SK-N-SH treated with all-trans-retinoic acid at 6 μM for 48 hours (cell line): ENCODE data around the gene SDC4.

ENCODE experiments used
- ATAC-seq: fragments of 200-7000 bp; cut with Tn5 transposase; 3 replicates; pipeline ENCODE4 v1.9.1; 2020; ENCODE audit warnings: mild to moderate bottlenecking, moderate library complexity
- ARNTL ChIP-seq: fragments of 450-650 bp; formaldehyde crosslinking; IDR thresholded peaks from 2 replicates; pipeline ENCODE4 v1.5.0; 2020; ENCODE audit warnings: low read depth, mild to moderate bottlenecking, moderate library complexity, borderline replicate concordance
- CSDC2 ChIP-seq: fragments of 250-450 bp; sonication (Bioruptor Pico); IDR thresholded peaks from 2 replicates; pipeline ENCODE4 v1.5.0; 2020; ENCODE audit warnings: mild to moderate bottlenecking, moderate library complexity
- GLIS3 ChIP-seq: fragments of 250-450 bp; sonication (Bioruptor Pico); IDR thresholded peaks from 2 replicates; pipeline ENCODE4 v1.5.0; 2020; ENCODE audit warnings: mild to moderate bottlenecking, moderate library complexity
- ISL1 ChIP-seq: fragments of 250-450 bp; sonication (Bioruptor Pico); IDR thresholded peaks from 2 replicates; pipeline ENCODE4 v2.1.2; 2022; ENCODE audit warnings: mild to moderate bottlenecking, moderate library complexity
- PPARA ChIP-seq: fragments of 250-450 bp; sonication (Bioruptor Pico); IDR thresholded peaks from 2 replicates; pipeline ENCODE4 v1.5.0; 2020; ENCODE audit warnings: mild to moderate bottlenecking, borderline replicate concordance
- RARB ChIP-seq: fragments of 250-450 bp; sonication (Bioruptor Pico); IDR thresholded peaks from 2 replicates; pipeline ENCODE4 v1.8.0; 2021; ENCODE audit warnings: mild to moderate bottlenecking, moderate library complexity
- SNAI2 ChIP-seq: fragments of 250-450 bp; sonication (Bioruptor Pico); IDR thresholded peaks from 2 replicates; pipeline ENCODE4 v1.5.0; 2020; ENCODE audit warnings: mild to moderate bottlenecking, moderate library complexity
- ZC3H10 ChIP-seq: fragments of 250-450 bp; sonication (Bioruptor Pico); IDR thresholded peaks from 2 replicates; pipeline ENCODE4 v1.5.1; 2021; ENCODE audit warnings: mild to moderate bottlenecking, moderate library complexity
- ZFP3 ChIP-seq: fragments of 250-450 bp; sonication (Bioruptor Pico); IDR thresholded peaks from 2 replicates; pipeline ENCODE4 v1.5.0; 2020; ENCODE audit warnings: mild to moderate bottlenecking, moderate library complexity
- ZFP30 ChIP-seq: fragments of 450-650 bp; formaldehyde crosslinking; IDR thresholded peaks from 2 replicates; pipeline ENCODE4 v1.5.0; 2022; ENCODE audit warnings: mild to moderate bottlenecking, moderate library complexity
- ZNF70 ChIP-seq: fragments of 450-650 bp; formaldehyde crosslinking; IDR thresholded peaks from 2 replicates; pipeline ENCODE4 v1.5.0; 2020; ENCODE audit warnings: mild to moderate bottlenecking, moderate library complexity
- TF ChIP-seq, protein P1 (sequence below): fragments of 250-450 bp; sonication (Bioruptor Pico); IDR thresholded peaks from 2 replicates; pipeline ENCODE4 v1.8.0; 2021; ENCODE audit warnings: low read depth, mild to moderate bottlenecking, moderate library complexity, borderline replicate concordance
- TF ChIP-seq, protein P2 (sequence below): fragments of 250-450 bp; sonication (Bioruptor Pico); IDR thresholded peaks from 2 replicates; pipeline ENCODE4 v1.8.0; 2020; ENCODE audit warnings: mild to moderate bottlenecking, moderate library complexity, borderline replicate concordance
- TF ChIP-seq, protein P3 (sequence below): fragments of 250-450 bp; sonication (Bioruptor Pico); IDR thresholded peaks from 2 replicates; pipeline ENCODE4 v1.5.1; 2021; ENCODE audit warnings: mild to moderate bottlenecking, moderate library complexity
- TF ChIP-seq, protein P4 (sequence below): fragments of 250-450 bp; sonication (Bioruptor Pico); IDR thresholded peaks from 2 replicates; pipeline ENCODE4 v1.5.0; 2020; ENCODE audit warnings: mild to moderate bottlenecking, moderate library complexity
- TF ChIP-seq, protein P5 (sequence below): fragments of 250-450 bp; sonication (Bioruptor Pico); IDR thresholded peaks from 2 replicates; pipeline ENCODE4 v1.5.1; 2020; ENCODE audit warnings: low read depth, mild to moderate bottlenecking, moderate library complexity

The SDC4 gene

DNA sequence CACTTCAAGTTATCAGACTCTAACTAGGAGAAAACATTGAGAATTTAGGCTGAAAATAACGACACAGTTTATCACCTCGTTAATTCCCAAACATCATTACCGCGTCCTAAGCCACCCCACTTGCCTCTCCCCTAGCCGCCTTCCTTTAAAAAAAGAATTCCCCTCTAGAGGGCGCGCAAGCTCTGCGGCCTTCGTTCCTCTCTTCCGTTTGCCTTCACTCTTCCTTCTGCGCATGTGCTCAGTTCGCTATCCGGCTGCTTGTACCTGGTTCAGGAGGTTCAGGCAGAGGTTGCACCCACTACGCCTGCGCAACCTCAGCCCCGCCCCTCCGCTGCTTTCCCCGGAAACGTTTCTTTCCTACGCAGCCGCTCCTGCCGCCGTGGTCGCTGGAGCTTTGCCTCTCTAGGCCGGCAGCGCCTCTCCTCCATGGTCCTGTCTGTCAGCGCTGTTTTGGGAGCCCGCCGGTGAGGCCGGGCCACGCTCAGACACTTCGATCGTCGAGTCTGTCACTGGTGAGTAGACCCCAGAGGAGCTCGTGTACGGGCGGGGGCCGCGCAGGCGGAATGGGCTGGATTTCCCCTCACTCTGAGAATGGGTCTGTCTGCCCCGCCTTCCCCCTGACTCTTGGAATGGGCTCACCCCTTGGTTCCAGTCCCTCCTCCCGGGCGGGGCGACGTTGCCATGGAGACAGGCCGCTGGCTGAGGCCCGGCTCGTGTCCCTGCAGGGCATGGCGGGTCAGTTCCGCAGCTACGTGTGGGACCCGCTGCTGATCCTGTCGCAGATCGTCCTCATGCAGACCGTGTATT, 14.8 kb upstream of the SDC4 start, which contains the start of gene SYS1:
Gene SYS1, plus strand, starts transcription at position 353 of the 807 bp plus-strand sequence. Its CDS starts 376 bp downstream, at position 729.
- ATAC-seq = peak; percentile 93
- TF ChIP-seq, protein P1, sequence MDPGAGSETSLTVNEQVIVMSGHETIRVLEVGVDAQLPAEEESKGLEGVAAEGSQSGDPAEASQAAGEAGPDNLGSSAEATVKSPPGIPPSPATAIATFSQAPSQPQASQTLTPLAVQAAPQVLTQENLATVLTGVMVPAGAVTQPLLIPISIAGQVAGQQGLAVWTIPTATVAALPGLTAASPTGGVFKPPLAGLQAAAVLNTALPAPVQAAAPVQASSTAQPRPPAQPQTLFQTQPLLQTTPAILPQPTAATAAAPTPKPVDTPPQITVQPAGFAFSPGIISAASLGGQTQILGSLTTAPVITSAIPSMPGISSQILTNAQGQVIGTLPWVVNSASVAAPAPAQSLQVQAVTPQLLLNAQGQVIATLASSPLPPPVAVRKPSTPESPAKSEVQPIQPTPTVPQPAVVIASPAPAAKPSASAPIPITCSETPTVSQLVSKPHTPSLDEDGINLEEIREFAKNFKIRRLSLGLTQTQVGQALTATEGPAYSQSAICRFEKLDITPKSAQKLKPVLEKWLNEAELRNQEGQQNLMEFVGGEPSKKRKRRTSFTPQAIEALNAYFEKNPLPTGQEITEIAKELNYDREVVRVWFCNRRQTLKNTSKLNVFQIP (CRISPR knock-in tag) = no peak
- TF ChIP-seq ZFP3 (CRISPR knock-in tag) (peak; percentile 88), ISL1 (CRISPR knock-in tag) (no peak), ARNTL (CRISPR knock-in tag) (no peak), ZFP30 (CRISPR knock-in tag) (no peak), CSDC2 (CRISPR knock-in tag) (no peak)
- TF ChIP-seq, protein P2, sequence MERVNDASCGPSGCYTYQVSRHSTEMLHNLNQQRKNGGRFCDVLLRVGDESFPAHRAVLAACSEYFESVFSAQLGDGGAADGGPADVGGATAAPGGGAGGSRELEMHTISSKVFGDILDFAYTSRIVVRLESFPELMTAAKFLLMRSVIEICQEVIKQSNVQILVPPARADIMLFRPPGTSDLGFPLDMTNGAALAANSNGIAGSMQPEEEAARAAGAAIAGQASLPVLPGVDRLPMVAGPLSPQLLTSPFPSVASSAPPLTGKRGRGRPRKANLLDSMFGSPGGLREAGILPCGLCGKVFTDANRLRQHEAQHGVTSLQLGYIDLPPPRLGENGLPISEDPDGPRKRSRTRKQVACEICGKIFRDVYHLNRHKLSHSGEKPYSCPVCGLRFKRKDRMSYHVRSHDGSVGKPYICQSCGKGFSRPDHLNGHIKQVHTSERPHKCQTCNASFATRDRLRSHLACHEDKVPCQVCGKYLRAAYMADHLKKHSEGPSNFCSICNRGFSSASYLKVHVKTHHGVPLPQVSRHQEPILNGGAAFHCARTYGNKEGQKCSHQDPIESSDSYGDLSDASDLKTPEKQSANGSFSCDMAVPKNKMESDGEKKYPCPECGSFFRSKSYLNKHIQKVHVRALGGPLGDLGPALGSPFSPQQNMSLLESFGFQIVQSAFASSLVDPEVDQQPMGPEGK = no peak

DNA sequence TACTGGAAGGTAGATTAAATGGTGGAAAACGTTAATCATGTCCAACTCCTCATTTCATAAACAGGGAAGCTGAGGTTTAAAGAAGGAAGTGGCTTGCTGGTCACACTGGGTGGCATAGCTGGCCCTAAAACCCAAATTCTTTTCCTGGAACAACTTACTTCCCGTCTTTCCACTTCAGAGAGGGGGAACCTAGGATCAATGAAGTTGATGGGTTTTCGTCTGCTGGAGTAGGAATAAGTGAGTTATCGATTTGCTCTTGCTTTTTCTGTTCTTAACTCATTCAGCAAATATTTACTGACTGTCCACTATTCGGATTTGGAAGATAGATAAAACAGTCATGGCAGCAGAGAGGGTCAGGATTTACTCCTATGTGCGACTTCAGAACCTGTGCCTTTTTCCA, 13.6 kb upstream of the SDC4 start:
- ATAC-seq = no peak

DNA sequence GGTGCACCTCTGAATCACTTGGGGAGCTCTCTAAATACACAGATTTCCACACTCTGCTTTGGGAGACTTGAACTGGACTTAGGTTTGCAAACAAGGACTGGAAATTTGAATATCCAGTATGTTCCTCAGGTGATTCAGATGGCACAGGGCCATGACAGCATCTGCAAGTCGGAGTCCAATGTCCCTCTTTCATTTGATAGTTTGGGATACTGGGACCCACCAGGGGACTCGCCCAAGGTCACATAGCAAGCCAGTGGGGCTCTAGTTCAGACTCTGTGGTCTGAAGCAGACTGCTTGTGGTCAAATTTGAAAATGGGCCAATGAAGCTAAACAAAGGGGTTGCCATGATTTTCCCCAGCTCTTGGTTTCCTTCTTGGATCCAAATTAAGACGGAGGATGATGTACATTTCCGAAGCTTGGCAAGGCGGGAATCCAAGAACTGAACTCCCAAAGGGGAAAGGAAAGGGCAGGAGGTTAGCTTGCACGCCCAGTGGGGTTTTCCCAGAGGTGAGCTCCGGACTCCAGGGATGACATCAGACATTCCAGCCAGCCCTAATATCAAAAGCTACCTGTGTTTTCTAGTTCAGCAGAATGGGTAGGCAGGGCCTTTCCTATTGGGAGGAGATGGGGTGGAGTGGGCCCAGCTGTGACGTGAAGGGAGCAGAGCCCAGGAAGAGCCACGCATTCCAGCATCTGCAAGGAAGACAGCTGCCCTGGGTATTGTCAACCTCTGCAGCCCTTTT, 11.4 kb upstream of the SDC4 start:
- TF ChIP-seq, protein P3, sequence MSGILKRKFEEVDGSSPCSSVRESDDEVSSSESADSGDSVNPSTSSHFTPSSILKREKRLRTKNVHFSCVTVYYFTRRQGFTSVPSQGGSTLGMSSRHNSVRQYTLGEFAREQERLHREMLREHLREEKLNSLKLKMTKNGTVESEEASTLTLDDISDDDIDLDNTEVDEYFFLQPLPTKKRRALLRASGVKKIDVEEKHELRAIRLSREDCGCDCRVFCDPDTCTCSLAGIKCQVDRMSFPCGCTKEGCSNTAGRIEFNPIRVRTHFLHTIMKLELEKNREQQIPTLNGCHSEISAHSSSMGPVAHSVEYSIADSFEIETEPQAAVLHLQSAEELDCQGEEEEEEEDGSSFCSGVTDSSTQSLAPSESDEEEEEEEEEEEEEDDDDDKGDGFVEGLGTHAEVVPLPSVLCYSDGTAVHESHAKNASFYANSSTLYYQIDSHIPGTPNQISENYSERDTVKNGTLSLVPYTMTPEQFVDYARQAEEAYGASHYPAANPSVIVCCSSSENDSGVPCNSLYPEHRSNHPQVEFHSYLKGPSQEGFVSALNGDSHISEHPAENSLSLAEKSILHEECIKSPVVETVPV (CRISPR knock-in tag) = no peak
- TF ChIP-seq CSDC2 (CRISPR knock-in tag) (no peak), ZNF70 (CRISPR knock-in tag) (no peak), ARNTL (CRISPR knock-in tag) (no peak)
- ATAC-seq = no peak

More for the DNA sequence above, 13.6 kb upstream of the SDC4 start:
- TF ChIP-seq, protein P4, sequence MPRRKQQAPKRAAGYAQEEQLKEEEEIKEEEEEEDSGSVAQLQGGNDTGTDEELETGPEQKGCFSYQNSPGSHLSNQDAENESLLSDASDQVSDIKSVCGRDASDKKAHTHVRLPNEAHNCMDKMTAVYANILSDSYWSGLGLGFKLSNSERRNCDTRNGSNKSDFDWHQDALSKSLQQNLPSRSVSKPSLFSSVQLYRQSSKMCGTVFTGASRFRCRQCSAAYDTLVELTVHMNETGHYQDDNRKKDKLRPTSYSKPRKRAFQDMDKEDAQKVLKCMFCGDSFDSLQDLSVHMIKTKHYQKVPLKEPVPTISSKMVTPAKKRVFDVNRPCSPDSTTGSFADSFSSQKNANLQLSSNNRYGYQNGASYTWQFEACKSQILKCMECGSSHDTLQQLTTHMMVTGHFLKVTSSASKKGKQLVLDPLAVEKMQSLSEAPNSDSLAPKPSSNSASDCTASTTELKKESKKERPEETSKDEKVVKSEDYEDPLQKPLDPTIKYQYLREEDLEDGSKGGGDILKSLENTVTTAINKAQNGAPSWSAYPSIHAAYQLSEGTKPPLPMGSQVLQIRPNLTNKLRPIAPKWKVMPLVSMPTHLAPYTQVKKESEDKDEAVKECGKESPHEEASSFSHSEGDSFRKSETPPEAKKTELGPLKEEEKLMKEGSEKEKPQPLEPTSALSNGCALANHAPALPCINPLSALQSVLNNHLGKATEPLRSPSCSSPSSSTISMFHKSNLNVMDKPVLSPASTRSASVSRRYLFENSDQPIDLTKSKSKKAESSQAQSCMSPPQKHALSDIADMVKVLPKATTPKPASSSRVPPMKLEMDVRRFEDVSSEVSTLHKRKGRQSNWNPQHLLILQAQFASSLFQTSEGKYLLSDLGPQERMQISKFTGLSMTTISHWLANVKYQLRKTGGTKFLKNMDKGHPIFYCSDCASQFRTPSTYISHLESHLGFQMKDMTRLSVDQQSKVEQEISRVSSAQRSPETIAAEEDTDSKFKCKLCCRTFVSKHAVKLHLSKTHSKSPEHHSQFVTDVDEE (CRISPR knock-in tag) = no peak
- TF ChIP-seq ZC3H10 (CRISPR knock-in tag) (no peak), CSDC2 (CRISPR knock-in tag) (no peak), SNAI2 (CRISPR knock-in tag) (no peak), PPARA (CRISPR knock-in tag) (no peak), ZFP3 (CRISPR knock-in tag) (no peak), GLIS3 (CRISPR knock-in tag) (no peak), ZFP30 (CRISPR knock-in tag) (no peak), RARB (CRISPR knock-in tag) (no peak)
- TF ChIP-seq, protein P1 (CRISPR knock-in tag) = no peak
- TF ChIP-seq, protein P5, sequence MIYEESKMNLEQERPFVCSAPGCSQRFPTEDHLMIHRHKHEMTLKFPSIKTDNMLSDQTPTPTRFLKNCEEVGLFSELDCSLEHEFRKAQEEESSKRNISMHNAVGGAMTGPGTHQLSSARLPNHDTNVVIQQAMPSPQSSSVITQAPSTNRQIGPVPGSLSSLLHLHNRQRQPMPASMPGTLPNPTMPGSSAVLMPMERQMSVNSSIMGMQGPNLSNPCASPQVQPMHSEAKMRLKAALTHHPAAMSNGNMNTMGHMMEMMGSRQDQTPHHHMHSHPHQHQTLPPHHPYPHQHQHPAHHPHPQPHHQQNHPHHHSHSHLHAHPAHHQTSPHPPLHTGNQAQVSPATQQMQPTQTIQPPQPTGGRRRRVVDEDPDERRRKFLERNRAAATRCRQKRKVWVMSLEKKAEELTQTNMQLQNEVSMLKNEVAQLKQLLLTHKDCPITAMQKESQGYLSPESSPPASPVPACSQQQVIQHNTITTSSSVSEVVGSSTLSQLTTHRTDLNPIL (CRISPR knock-in tag) = no peak
